HFF-Myc (cell line): ENCODE data around the gene NCOR1.
"Not testable (repeated sequence)": the region's sequence is repeated elsewhere in the genome, so short reads cannot be mapped to it uniquely, and the experiment has no call there.

ENCODE experiments used
- DNase-seq: peaks from one replicate; pipeline ENCODE4 v3.0.0-alpha.2; 2011; ENCODE audit warnings: low read depth; ENCODE audit errors: extremely low read depth
- H3K4me3 ChIP-seq: replicated peaks from 2 replicates; pipeline ENCODE4 v1.5.1; 2011; ENCODE audit warnings: low read depth, mild to moderate bottlenecking, control low read depth, low read length
- TF ChIP-seq, protein P1 (sequence below): IDR thresholded peaks from 2 replicates; pipeline ENCODE4 v1.5.1; 2012; ENCODE audit warnings: mild to moderate bottlenecking, low read depth, low read length, control low read depth; ENCODE audit errors: missing control alignments

The NCOR1 gene

GRCh38 chr17:16181581-16181980 is 33.8 kb downstream of the NCOR1 start:
- TF ChIP-seq, protein P1, sequence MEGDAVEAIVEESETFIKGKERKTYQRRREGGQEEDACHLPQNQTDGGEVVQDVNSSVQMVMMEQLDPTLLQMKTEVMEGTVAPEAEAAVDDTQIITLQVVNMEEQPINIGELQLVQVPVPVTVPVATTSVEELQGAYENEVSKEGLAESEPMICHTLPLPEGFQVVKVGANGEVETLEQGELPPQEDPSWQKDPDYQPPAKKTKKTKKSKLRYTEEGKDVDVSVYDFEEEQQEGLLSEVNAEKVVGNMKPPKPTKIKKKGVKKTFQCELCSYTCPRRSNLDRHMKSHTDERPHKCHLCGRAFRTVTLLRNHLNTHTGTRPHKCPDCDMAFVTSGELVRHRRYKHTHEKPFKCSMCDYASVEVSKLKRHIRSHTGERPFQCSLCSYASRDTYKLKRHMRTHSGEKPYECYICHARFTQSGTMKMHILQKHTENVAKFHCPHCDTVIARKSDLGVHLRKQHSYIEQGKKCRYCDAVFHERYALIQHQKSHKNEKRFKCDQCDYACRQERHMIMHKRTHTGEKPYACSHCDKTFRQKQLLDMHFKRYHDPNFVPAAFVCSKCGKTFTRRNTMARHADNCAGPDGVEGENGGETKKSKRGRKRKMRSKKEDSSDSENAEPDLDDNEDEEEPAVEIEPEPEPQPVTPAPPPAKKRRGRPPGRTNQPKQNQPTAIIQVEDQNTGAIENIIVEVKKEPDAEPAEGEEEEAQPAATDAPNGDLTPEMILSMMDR, result no peak
- no peak for DNase-seq
- H3K4me3 ChIP-seq, result no peak overlapping the region

DNA sequence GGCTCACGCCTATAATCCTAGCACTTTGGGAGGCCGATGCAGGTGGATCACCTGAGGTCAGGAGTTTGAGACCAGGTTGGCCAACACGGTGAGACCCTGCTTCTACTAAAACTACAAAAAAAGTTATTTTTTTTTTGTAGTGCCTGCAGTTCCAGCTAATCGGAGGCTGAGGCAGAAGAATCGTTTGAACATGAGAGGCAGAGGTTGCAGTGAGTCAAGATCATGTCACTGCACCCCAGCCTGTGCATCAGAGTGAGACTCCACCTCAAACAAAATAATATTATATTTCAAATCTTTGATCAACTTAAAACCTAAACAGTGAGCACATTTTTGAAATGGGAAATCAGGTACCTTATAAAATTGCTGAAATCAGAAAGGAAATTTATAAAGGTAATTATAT is 36.5 kb downstream of the NCOR1 start:
- TF ChIP-seq, protein P1, result no peak
- H3K4me3 ChIP-seq, result no peak overlapping the region
- DNase-seq, result no peak

GRCh38 chr17:16171613-16172012 is 43.7 kb downstream of the NCOR1 start:
- DNase-seq, result no peak
- TF ChIP-seq, protein P1, result no peak
- no peak overlapping the region for H3K4me3 ChIP-seq

GRCh38 chr17:16166766-16167165 is 48.6 kb downstream of the NCOR1 start:
- not testable (repeated sequence) for DNase-seq, H3K4me3 ChIP-seq

DNA sequence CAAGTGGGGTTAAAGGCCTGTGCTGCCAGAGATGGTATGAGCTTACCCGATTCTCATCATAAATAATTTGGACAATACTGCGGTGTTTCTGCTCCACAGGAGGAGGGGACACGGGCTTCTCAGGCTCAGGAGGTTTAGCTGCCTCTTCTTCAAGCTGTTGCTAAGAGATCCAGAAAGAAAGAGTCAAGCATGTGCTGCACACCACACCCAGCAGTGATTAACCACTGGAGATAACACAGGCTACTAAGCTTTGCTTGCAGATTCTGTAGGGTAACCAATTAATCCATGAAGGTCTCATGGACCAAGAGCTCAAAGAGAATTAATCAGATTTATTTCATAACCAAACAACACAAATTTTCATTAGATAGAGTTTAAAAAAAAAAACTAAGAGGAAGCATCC is 56.6 kb downstream of the NCOR1 start:
- TF ChIP-seq, protein P1, result no peak
- DNase-seq, result no peak
- H3K4me3 ChIP-seq, result no peak overlapping the region

GRCh38 chr17:16155536-16155935 is 59.8 kb downstream of the NCOR1 start:
- H3K4me3 ChIP-seq, result no peak overlapping the region
- no peak for DNase-seq
- TF ChIP-seq, protein P1, result no peak

GRCh38 chr17:16152326-16152725 is 63.0 kb downstream of the NCOR1 start:
- not testable (repeated sequence) for DNase-seq, H3K4me3 ChIP-seq

GRCh38 chr17:16150251-16150856 is 65.0 kb downstream of the NCOR1 start:
- DNase-seq, result peak; percentile 6
- TF ChIP-seq, protein P1, result no peak
- H3K4me3 ChIP-seq, result no peak overlapping the region
